Stimulated activated memory B cell treated with anti-CD40 and anti-IgM and Interleukin-4, amounts not matched to agents 10 μg/mL and 1 μg/mL and 100 μg/mL, for 72 hours (primary cell): ENCODE measurements around the gene ECT2L.
A peak's percentile ranks its signal among the peaks of the same experiment; 100 is the strongest.

Source experiments
- ATAC-seq: fragments of 150-1000 bp; cut with Tn5 transposase; 2 replicates; pipeline ENCODE4 v1.10.0; 2021
- H3K27ac Mint-ChIP-seq: one replicate; pipeline ENCODE4 v1.8.0; 2022; ENCODE audit warnings: mild to moderate bottlenecking, mixed read lengths
- H3K27me3 Mint-ChIP-seq: one replicate; pipeline ENCODE4 v1.8.0; 2022; ENCODE audit warnings: mixed read lengths
- H3K36me3 Mint-ChIP-seq: one replicate; pipeline ENCODE4 v1.8.0; 2022; ENCODE audit warnings: mixed read lengths
- H3K4me1 Mint-ChIP-seq: one replicate; pipeline ENCODE4 v1.8.0; 2022; ENCODE audit warnings: mixed read lengths
- H3K4me3 Mint-ChIP-seq: one replicate; pipeline ENCODE4 v1.8.0; 2022; ENCODE audit warnings: mild to moderate bottlenecking, moderate library complexity, mixed read lengths
- H3K9me3 Mint-ChIP-seq: one replicate; pipeline ENCODE4 v1.8.0; 2022; ENCODE audit warnings: mixed read lengths

ECT2L gene

GRCh38 chr6:138865480-138866109, 69.7 kb downstream of the ECT2L start:
- Mint-ChIP-seq H3K27ac (no peak overlapping the region), H3K9me3 (no peaks in the 10 kb centered on the region), H3K4me1 (peaks cover 25% of the 10 kb centered on the region), H3K36me3 (no peaks in the 10 kb centered on the region), H3K27me3 (no peaks in the 10 kb centered on the region), H3K4me3 (no peak overlapping the region)
- no peak for ATAC-seq

DNA sequence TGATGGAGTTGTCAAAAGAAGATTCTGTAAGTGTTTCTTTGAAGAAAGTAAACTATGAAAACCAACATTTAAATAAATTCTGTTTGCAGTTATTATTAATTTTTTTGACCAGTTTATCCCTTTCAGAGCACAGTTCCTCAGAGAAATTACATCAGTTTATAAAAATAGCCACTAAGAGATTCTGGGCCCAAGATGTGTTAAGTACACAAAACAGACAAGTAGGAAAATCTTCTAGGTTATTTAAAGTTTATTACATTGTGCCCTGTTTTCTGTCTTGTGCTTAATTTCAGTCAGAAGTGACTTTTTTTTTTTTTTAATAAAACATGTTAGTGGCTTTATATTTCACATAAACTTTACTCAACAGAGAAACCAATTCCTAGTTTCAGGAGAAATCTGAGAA, 72.3 kb downstream of the ECT2L start:
- Mint-ChIP-seq H3K4me3 (no peak overlapping the region), H3K27me3 (no peaks in the 10 kb centered on the region), H3K4me1 (peaks cover 27% of the 10 kb centered on the region), H3K27ac (peak overlapping the region; percentile 81), H3K36me3 (no peaks in the 10 kb centered on the region), H3K9me3 (no peaks in the 10 kb centered on the region)
- ATAC-seq = no peak

- Mint-ChIP-seq H3K27ac (peak overlapping the region; percentile 81), H3K9me3 (no peaks in the 10 kb centered on the region), H3K4me1 (peaks cover 27% of the 10 kb centered on the region), H3K36me3 (no peaks in the 10 kb centered on the region), H3K4me3 (no peak overlapping the region), H3K27me3 (no peaks in the 10 kb centered on the region)
- ATAC-seq = no peak
These were observed 73.5 kb downstream of the ECT2L start for GRCh38 chr6:138869398-138869797.

DNA sequence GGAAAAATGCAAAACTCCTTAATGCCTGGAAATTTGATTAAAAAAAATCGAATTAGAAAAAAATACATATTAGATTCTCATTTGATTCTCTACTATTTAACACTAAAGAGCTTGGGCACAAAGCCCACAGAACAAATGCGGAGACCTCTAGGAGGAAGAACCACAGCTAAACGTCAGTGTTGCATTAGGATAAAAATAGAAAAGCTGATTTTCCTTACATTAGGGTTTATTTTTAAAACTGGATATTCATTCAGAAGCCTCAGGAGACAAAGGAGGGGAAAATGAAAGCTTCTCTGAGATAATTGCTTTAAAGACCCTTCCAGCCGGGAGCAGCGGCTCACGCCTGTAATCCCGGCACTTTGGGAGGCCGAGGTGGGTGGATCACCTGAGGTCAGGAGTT, 77.3 kb downstream of the ECT2L start:
- Mint-ChIP-seq H3K27ac (peak overlapping the region; percentile 42), H3K36me3 (no peaks in the 10 kb centered on the region), H3K4me1 (peaks cover 27% of the 10 kb centered on the region), H3K27me3 (no peaks in the 10 kb centered on the region), H3K9me3 (no peaks in the 10 kb centered on the region), H3K4me3 (no peak overlapping the region)
- ATAC-seq = no peak

- H3K36me3 Mint-ChIP-seq = no peaks in the 10 kb centered on the region
- H3K4me1 Mint-ChIP-seq = peaks cover 16% of the 10 kb centered on the region
- H3K27me3 Mint-ChIP-seq = no peaks in the 10 kb centered on the region
- peak overlapping the region; percentile 84 for H3K27ac Mint-ChIP-seq
- no peak overlapping the region for H3K4me3 Mint-ChIP-seq
- ATAC-seq = peak; percentile 83
- peaks cover 1% of the 10 kb centered on the region for H3K9me3 Mint-ChIP-seq
These were observed 86.6 kb downstream of the ECT2L start for GRCh38 chr6:138882369-138883017.

DNA sequence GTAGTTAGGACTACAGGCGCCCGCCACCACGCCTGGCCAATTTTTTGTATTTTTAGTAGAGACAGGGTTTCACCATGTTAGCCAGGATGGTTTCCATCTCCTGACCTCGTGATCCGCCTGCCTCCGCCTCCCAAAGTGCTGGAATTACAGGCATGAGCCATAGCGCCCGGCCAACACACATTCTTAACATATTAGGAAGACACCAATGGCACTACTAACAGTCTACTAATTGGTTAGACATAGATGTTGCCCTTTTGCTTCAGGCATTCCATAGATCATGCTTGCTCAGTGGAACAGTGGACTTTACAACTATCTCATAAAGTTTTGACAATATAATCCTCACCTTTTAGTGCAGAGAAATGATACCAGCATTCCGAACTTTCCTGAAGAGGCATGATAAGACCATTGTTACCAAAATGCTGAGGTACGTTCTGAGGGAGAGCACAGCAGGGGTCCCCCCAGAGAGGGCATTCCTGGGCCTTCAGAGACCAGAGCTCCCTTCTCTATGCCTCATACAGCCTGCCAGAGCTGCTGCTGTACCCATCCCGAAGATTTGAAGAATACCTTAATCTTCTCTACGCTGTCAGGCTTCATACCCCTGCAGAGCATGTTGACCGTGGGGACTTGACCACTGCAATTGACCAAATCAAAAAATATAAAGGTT, 89.4 kb downstream of the ECT2L start:
- H3K4me3 Mint-ChIP-seq = no peak overlapping the region
- H3K9me3 Mint-ChIP-seq = peaks cover 3% of the 10 kb centered on the region
- peaks cover 16% of the 10 kb centered on the region for H3K4me1 Mint-ChIP-seq
- H3K36me3 Mint-ChIP-seq = no peaks in the 10 kb centered on the region
- no peak for ATAC-seq
- H3K27ac Mint-ChIP-seq = no peak overlapping the region
- no peaks in the 10 kb centered on the region for H3K27me3 Mint-ChIP-seq

DNA sequence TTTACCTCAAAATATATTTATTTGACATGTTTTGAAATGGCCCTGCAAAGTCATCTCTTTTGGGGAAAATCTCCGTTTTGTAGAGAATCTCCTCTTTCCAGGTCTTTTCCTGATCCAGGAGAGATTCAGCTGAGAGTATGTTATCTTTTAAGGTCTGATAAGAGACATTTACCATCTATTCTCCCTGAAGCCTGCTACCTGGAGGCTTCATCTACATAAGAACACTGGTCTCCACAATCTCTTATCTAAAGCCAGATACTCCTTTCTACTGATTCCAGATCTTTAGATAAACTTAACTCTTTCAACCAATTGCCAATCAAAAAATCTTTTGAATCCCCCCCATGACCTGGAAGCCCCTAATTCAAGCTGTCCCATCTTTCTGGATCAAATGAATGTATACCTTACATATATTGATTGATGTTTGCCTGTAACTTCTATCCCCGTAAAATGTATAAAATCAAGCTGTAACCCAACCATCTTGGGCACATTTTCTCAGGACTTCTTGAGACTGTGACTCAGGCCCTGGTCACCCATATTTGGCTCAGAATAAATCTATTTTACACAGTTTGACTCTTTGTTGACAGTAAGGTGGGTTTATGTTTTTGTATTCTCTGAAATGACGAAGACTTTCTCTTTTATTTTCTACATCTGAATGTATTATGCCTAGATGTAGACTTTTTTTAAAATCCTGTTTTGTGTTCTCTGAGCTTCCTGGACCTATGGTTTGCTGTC, 95.5 kb downstream of the ECT2L start:
- Mint-ChIP-seq H3K4me3 (no peak overlapping the region), H3K27me3 (no peaks in the 10 kb centered on the region), H3K9me3 (peaks cover 8% of the 10 kb centered on the region), H3K36me3 (peaks cover 12% of the 10 kb centered on the region), H3K27ac (peak overlapping the region; percentile 54), H3K4me1 (peaks cover 12% of the 10 kb centered on the region)
- ATAC-seq = no peak

DNA sequence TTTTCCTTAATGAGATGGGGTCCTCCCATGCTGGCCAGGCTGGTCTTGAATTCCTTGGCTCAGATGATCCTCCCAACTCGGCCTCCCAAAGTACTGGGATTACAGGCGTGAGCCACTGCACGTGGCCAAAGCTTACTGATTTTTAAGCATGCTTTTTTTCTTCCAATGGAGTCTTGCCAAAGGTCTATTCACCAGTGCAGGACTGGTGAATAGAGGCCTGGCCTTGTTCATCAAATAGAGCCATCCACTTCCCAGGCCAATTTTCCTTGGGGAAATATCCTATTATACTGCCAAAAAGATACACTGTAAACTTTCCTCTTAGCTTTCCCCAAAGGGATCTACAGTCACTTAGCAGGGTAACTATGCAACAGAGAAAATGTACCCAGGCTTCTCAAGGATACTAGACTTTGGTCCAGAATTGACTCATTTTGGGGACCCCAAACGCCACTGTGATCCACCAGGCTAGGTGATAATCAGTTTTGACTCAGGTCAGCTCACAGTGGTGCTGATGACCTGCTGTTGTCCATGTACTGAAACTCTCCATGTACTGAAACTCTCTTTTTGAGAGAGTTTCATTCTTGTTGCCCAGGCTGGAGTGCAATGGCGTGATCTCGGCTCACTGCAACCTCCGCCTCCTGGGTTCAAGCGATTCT, 100.3 kb downstream of the ECT2L start:
- Mint-ChIP-seq H3K4me1 (peaks cover 12% of the 10 kb centered on the region), H3K27ac (no peak overlapping the region), H3K4me3 (no peak overlapping the region), H3K36me3 (peaks cover 56% of the 10 kb centered on the region), H3K27me3 (no peaks in the 10 kb centered on the region), H3K9me3 (peaks cover 5% of the 10 kb centered on the region)
- no peak for ATAC-seq

DNA sequence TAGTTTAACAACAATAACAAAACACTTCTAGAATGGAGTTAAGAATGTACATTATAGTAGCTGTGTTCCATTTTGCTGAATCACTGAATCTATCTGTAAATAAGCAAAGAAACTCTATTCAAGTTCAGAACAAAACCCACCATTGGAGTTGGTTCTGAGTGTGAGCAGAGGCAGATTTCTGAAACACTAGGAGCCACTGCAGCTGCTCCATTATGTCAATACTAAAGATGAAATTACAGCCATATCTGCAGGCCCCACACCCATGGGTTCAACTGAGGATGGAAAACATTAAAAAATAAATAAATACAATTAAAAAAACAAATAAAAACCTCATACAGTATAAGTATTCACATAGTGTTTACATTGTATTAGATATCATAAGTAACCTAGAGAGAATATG, 101.1 kb downstream of the ECT2L start:
- Mint-ChIP-seq H3K9me3 (peaks cover 3% of the 10 kb centered on the region), H3K4me1 (peaks cover 12% of the 10 kb centered on the region), H3K27me3 (no peaks in the 10 kb centered on the region), H3K27ac (no peak overlapping the region), H3K36me3 (peaks cover 55% of the 10 kb centered on the region), H3K4me3 (no peak overlapping the region)
- ATAC-seq = no peak

GRCh38 chr6:138907167-138907566, 111.3 kb downstream of the ECT2L start:
- Mint-ChIP-seq H3K4me1 (peaks cover 7% of the 10 kb centered on the region), H3K36me3 (peaks cover 60% of the 10 kb centered on the region), H3K4me3 (no peak overlapping the region), H3K27ac (no peak overlapping the region), H3K9me3 (no peaks in the 10 kb centered on the region), H3K27me3 (no peaks in the 10 kb centered on the region)
- no peak for ATAC-seq

GRCh38 chr6:138909511-138909910, 113.6 kb downstream of the ECT2L start:
- Mint-ChIP-seq H3K27me3 (no peaks in the 10 kb centered on the region), H3K9me3 (no peaks in the 10 kb centered on the region), H3K36me3 (peaks cover 82% of the 10 kb centered on the region), H3K27ac (no peak overlapping the region), H3K4me1 (peaks cover 7% of the 10 kb centered on the region), H3K4me3 (no peak overlapping the region)
- no peak for ATAC-seq

- no peaks in the 10 kb centered on the region for H3K27me3 Mint-ChIP-seq
- no peaks in the 10 kb centered on the region for H3K9me3 Mint-ChIP-seq
- H3K4me3 Mint-ChIP-seq = no peak overlapping the region
- H3K36me3 Mint-ChIP-seq = peaks cover 87% of the 10 kb centered on the region
- H3K27ac Mint-ChIP-seq = no peak overlapping the region
- ATAC-seq = no peak
- peaks cover 7% of the 10 kb centered on the region for H3K4me1 Mint-ChIP-seq
These were observed 114.1 kb downstream of the ECT2L start for GRCh38 chr6:138909975-138910374.

- Mint-ChIP-seq H3K36me3 (peaks cover 78% of the 10 kb centered on the region), H3K27ac (no peak overlapping the region), H3K27me3 (no peaks in the 10 kb centered on the region), H3K4me1 (no peaks in the 10 kb centered on the region), H3K4me3 (no peak overlapping the region), H3K9me3 (no peaks in the 10 kb centered on the region)
- ATAC-seq = no peak
These were observed 116.4 kb downstream of the ECT2L start for GRCh38 chr6:138912308-138912707.

DNA sequence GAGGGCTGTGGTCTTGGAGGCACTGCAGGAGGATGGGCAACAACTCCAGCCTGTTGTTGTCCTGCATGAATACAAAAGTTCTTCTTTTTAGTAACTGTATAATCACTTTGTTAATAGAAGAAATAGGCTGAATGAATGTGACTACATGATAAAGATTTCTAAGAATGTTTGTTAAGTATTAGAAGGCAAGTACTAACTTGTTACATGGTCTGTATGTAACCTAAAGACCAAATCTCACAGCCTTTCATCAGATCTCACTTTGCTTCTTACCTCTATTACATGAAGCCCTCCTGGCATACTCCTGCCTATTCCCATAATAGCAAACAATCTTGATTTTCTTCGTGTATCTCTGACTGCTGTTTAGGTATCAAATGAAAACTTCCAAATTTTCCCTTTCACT, 118.8 kb downstream of the ECT2L start:
- Mint-ChIP-seq H3K27me3 (no peaks in the 10 kb centered on the region), H3K27ac (peak overlapping the region; percentile 2), H3K4me3 (no peak overlapping the region), H3K4me1 (no peaks in the 10 kb centered on the region), H3K36me3 (peaks cover 70% of the 10 kb centered on the region), H3K9me3 (no peaks in the 10 kb centered on the region)
- no peak for ATAC-seq

DNA sequence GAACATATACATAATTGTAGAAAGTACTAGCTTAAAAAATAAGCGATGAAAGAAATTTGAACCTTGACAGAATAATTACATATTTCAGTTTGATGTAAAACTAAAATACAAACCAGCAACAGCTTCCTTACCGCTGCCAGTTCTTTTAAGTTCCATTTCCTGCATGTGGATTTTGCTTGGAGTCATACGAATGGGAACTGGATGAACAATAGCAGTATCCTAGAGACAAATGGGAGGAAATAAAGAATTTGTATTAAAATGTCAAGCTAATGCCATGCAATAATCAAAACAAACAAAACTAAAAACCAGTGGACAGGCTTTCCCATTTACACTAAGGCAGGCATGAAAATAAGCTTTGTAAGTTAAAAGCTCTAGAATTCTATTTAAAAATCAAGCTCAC, 125.0 kb downstream of the ECT2L start:
- Mint-ChIP-seq H3K36me3 (peaks cover 24% of the 10 kb centered on the region), H3K27me3 (no peaks in the 10 kb centered on the region), H3K27ac (no peak overlapping the region), H3K9me3 (no peaks in the 10 kb centered on the region), H3K4me1 (no peaks in the 10 kb centered on the region), H3K4me3 (no peak overlapping the region)
- ATAC-seq = no peak
